SKM-1 (cell line): ENCODE data around the gene NISCH.

Experiments
- DNase-seq: peaks from one replicate; lab custom pipeline; 2025; ENCODE audit not compliant: unreplicated experiment; lab: John Stamatoyannopoulos, UW

The NISCH gene

DNA sequence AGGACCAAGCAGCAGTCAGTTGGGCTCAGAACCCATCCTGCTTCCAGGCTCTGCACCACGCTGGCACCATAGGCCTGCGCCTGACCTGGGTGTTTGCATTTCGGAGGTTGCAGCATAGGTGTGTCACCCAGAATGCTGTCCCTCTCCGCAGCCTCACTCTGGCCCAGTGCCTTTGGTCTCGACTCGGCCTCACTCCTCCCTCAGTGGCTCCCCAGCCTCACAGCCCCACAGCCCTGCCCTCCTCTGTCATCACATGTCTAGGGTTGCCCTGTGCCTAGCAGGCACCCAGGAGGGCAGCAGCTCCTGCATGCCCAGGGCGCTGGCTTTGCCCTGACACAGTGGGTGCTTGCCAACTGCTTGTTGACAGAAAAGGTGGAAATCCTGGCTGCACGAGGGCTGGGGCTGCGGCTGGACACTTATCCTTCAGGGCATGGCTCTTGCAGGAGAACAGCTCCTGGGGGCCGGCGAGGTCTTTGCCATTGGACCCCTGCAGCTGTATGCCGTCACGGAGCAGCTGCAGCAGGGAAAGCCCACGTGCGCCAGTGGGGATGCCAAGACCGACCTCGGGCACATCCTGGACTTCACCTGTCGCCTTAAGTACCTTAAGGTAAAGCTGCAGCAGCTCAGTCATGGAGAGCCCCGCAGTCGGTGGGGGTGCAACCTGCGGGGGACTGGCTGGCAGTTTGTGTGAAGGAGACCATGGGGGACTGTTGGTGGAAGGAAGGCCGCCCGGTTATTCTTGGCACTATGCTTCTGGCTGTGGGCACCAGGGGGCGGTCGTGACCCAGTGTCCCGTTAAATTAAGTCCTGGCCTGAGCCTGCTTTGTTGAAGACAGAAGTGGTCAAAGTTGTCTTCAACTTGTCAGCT is 16.2 kb downstream of the NISCH start:
- no peak for DNase-seq

DNA sequence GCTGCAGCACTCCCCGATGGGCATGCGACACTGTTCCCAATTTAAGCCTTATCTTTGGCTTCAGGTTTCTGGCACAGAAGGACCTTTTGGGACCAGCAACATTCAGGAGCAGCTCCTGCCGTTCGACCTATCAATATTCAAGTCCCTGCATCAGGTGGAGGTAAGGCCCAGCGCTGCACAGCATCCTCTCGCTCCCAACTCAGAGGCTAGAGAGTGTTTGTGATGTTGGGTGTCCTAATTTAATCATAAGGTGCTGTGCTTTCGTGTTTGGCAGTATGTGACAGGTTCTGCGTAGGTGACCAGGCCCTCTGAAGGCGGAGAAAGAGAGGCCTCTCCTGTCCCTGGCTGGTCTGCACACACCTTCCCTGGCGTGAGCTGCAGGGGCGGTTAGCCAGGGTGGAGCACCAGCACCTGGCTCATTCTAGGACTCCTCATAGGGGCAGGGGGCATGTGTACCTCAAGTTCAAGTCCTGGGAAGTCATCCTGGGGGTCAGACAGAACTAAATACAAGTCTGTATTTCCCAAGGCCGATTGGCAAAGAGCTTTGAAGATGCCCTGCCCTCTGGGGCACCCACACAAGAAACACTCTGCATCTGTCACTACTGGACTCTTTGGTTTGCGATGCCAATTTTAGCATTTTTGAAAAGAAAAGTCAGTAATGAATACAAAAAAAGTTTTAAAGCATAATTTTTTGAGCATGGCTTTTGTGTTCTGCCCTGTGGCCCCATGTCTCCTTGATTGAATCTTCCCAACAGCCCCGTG is 17.0 kb downstream of the NISCH start:
- DNase-seq = no peak

GRCh38 chr3:52473026-52473425 is 17.6 kb downstream of the NISCH start:
- DNase-seq = no peak

DNA sequence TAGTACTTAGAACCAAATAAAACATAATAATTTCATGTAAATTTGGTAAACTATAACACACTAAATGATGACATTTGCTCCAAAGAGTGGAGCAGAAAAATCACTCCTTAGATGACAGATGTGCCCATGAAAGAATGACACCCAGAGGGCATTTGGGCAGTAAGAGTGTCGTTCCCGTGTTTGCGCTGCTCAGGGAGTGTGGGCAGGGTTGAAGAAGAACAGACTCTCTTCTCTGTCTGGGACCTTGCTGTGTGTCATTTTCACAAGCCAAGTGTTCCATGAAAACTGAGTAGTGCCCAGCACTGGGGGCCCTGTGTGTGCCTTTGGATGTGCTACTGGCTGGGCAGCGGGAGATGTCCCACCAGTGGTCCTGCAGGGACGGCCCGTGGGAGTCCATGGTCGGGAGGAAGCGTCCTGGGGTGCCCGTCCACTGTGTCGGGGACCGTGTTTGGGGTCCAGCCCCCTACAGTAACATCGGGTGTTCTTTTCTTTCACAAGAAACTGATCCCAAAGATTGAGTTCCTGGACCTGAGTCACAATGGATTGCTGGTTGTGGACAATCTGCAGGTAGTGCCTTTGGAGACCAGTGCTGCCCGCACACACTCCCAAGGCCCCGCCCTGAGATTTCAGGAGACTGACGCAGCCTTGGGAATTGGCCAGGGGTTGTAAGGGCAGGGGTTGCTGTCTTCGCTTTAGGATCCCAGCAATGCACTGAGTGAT is 21.8 kb downstream of the NISCH start:
- no peak for DNase-seq

GRCh38 chr3:52477796-52478095 is 22.3 kb downstream of the NISCH start:
- no peak for DNase-seq

- no peak for DNase-seq
Observed at GRCh38 chr3:52479037-52479876, 23.9 kb downstream of the NISCH start.

- no peak for DNase-seq
Observed at GRCh38 chr3:52479877-52480575, 24.6 kb downstream of the NISCH start.

- no peak for DNase-seq
Observed at GRCh38 chr3:52480768-52481715, 25.6 kb downstream of the NISCH start.

DNA sequence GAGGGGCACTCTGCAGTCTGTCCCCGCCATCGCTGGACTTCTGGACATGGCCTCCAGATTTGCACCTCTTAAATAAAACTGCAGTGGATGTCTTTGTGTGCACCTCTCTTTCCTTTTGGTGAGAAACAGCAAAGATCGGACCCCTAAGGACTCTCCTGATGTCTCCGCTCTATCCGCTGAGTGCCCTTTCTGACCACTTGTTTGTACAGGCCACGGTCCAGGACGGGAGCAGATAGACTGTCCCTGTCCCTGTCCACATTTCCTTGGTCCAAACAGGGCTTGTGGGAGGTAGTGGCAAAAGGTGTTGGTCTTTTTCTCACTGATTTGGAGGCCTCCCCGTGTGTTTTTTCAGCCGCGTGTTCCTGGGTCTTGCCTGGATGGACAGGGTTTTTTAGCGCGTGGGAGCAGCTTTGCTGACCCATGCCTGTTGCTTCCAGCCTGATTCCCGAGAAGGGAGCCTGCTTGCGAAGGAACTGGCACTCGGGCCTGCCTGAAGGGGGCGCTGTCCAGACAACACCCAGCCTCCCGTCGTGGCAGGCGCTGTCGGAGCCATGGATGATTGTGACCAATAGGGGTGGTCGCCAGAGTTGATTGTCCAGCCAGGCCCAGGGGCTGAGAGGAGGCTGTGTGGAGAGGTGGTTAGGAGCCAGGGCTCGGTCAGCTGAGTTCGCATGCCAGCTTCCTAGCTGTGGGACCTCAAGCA is 26.6 kb downstream of the NISCH start:
- no peak for DNase-seq

DNA sequence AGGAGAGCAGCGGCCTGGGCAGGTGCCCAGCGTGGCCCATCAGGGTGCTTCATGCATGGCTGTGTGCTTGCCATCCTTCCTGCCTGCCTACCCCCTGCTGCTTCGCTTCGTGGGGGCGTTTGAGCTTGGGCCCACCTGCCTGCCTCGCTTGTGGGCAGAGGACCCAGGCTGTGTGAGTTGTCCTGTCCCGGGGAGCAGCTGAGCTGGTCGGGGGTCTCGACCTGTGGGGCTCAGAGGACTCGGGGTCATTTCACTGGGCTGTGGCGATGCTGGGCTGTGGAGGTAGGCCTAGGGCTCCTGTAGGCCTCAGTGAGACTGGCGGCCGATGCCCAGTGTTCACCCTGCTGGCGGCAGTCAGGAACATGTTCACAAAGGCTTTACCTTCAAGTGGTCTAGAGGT is 27.7 kb downstream of the NISCH start:
- no peak for DNase-seq

GRCh38 chr3:52483577-52484381 is 28.4 kb downstream of the NISCH start:
- DNase-seq = no peak

DNA sequence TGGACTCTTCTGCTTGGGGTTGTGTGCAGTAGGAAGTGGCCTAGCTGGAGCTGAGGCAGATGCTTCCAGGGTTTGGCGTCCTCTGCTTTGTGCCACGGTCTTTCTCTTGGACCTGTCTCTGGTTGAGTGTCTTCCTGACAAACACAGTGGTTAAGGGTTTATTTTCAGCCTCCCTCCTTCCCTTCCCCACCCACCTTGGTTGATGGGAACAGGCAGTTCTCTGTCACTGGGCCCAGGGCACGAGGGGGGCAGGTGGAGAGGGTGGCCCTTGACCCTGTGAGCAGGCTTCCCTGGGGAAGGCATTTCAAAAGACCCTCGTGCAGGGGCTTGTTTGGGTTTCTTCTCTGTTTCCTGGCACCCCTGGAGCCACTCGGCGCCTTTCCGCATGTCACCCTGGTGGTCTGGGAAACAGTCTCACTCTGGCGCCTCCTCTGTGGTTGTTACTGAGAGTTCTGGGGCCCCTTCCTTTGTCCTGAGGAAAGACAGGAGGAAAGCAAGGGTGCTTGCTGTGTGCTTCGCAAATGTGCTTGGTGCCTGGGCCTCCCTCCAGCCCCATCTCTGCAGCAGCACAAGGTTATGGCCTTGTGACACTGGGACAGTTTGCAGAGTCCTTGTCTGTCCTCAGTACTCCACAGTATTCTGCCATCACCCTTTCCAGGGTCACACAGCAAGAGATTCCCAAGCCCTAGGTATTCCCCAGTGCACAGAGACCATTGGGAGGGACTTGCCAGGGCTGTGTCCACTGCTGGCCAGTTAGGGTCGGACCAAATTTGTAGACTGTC is 29.5 kb downstream of the NISCH start:
- no peak for DNase-seq

GRCh38 chr3:52487050-52487787 is 31.8 kb downstream of the NISCH start:
- DNase-seq = no peak

DNA sequence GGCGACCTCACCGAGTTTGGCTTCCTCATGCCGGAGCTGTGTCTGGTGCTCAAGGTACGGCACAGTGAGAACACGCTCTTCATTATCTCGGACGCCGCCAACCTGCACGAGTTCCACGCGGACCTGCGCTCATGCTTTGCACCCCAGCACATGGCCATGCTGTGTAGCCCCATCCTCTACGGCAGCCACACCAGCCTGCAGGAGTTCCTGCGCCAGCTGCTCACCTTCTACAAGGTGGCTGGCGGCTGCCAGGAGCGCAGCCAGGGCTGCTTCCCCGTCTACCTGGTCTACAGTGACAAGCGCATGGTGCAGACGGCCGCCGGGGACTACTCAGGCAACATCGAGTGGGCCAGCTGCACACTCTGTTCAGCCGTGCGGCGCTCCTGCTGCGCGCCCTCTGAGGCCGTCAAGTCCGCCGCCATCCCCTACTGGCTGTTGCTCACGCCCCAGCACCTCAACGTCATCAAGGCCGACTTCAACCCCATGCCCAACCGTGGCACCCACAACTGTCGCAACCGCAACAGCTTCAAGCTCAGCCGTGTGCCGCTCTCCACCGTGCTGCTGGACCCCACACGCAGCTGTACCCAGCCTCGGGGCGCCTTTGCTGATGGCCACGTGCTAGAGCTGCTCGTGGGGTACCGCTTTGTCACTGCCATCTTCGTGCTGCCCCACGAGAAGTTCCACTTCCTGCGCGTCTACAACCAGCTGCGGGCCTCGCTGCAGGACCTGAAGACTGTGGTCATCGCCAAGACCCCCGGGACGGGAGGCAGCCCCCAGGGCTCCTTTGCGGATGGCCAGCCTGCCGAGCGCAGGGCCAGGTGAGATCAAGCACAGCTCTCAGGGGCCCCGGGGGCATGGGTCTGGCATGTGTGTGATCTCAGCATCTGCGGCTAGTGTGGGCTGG is 32.6 kb downstream of the NISCH start:
- no peak for DNase-seq

GRCh38 chr3:52488746-52489145 is 33.3 kb downstream of the NISCH start:
- DNase-seq = no peak
